Breast epithelium (tissue), 4 donors: ENCODE data around the gene WNK4. TPM values are rescaled to one million over a fixed set of nuclear protein-coding genes. Genes with fewer than 3 reads are reported as not detected.

Experiments used
- DNase-seq, 2 donors: peaks; one replicate each; pipeline ENCODE4 v3.0.0-alpha.2; 2019; ENCODE audit warnings: low spot score in 2 of 2
- H3K27ac ChIP-seq, 2 donors: fragments of 200-600 bp; sonication (generic) in 1 of 2; one replicate each; pipeline ENCODE4 v1.5.1; 2016 to 2019; ENCODE audit warnings: mild to moderate bottlenecking in 1 of 2
- H3K27me3 ChIP-seq, 2 donors: fragments of 200-600 bp; sonication (generic) in 1 of 2; one replicate each; pipeline versions ENCODE4 v1.5.1 to v1.6.0; 2017 to 2019; ENCODE audit warnings: control low read depth in 1 of 2, mild to moderate bottlenecking in 1 of 2
- H3K36me3 ChIP-seq: fragments of 200-600 bp; one replicate; pipeline ENCODE4 v1.5.1; 2019
- H3K4me1 ChIP-seq, 2 donors: fragments of 200-600 bp; sonication (generic); one replicate each; pipeline ENCODE4 v1.5.1; 2016 to 2019; ENCODE audit warnings: control low read depth in 1 of 2
- H3K4me3 ChIP-seq, 3 donors: fragments of 200-600 bp; sonication (generic); 1 replicate in 2 of 3; 2 replicates in 1 of 3; pipeline ENCODE4 v1.5.1; 2016 to 2019; ENCODE audit warnings: mild to moderate bottlenecking in 3 of 3, moderate library complexity in 2 of 3
- H3K9me3 ChIP-seq, 2 donors: fragments of 200-600 bp; sonication (generic) in 1 of 2; one replicate each; pipeline ENCODE4 v1.5.1; 2016 to 2019; ENCODE audit warnings: control low read depth in 1 of 2
- CTCF ChIP-seq, 3 donors: fragments of 450-650 bp; IDR thresholded peaks; one replicate each; pipeline ENCODE4 v1.5.1; 2016 to 2017; ENCODE audit warnings: antibody characterized with exemption in 3 of 3, mild to moderate bottlenecking in 3 of 3, moderate library complexity in 3 of 3
- POLR2A ChIP-seq: fragments of 450-650 bp; IDR thresholded peaks from one replicate; pipeline ENCODE4 v1.6.1; 2016; ENCODE audit warnings: antibody characterized with exemption, mild to moderate bottlenecking, moderate library complexity
- POLR2AphosphoS5 ChIP-seq, 3 donors: sonication (generic); formaldehyde crosslinking; IDR thresholded peaks; one replicate each; pipeline ENCODE4 v1.6.1; 2017; ENCODE audit warnings: antibody characterized with exemption in 3 of 3
- intact Hi-C: fragments of 100-400 bp; cut with DNase I; formaldehyde crosslinking; loops from one replicate; pipeline ENCODE4 v1.15.1; 2023; ENCODE audit warnings: low total_unique reads
- total RNA-seq, 3 donors: library from RNA; depleted of rRNA; stranded (reverse); fragments of >200 nt; gene quantifications; one replicate each; pipeline ENCODE4 v1.1.0, GENCODE V29; 2016

WNK4 gene
- total RNA-seq, 3 donors from 2014 or later, result 0.16 to 4.1 (median 0.66) TPM

- TF ChIP-seq POLR2AphosphoS5 (IDR thresholded peaks at IDR 0.05) (peak in 1 of 3 donors; percentile 53), POLR2A (no peak)
- Histone ChIP-seq H3K27ac (peak overlapping the region; percentile 83 to 85), H3K9me3 (no peaks in the 10 kb centered on the region), H3K36me3 (no peaks in the 10 kb centered on the region), H3K27me3 (no peaks in the 10 kb centered on the region), H3K4me3 (no peak overlapping the region), H3K4me1 (no peaks in the 10 kb centered on the region)
- intact Hi-C loops, result no loop called here
- no peak for DNase-seq
Measured at GRCh38 chr17:42804918-42805367, 24.5 kb downstream of the WNK4 start.

GRCh38 chr17:42806249-42806648 is 25.8 kb downstream of the WNK4 start:
- Histone ChIP-seq H3K27me3 (no peaks in the 10 kb centered on the region), H3K36me3 (peaks cover 4% of the 10 kb centered on the region), H3K4me3 (no peak overlapping the region), H3K4me1 (no peaks in the 10 kb centered on the region), H3K27ac (no peak overlapping the region), H3K9me3 (no peaks in the 10 kb centered on the region)
- TF ChIP-seq POLR2AphosphoS5 (IDR thresholded peaks at IDR 0.05) (no peak), POLR2A (no peak), CTCF (IDR thresholded peaks at IDR 0.05) (no peak)
- intact Hi-C loops, result no loop called here
- DNase-seq, result no peak

- Histone ChIP-seq H3K36me3 (peaks cover 4% of the 10 kb centered on the region), H3K27ac (no peak overlapping the region), H3K4me3 (no peak overlapping the region), H3K9me3 (no peaks in the 10 kb centered on the region), H3K4me1 (no peaks in the 10 kb centered on the region), H3K27me3 (no peaks in the 10 kb centered on the region)
- intact Hi-C loops, result no loop called here
- peak in 1 of 2 donors; percentile 37 for DNase-seq
- no peak for TF ChIP-seq POLR2A
Measured at GRCh38 chr17:42809250-42809649, 28.8 kb downstream of the WNK4 start.

- intact Hi-C loops, result no loop called here
Measured at GRCh38 chr17:42814633-42815399, 34.4 kb downstream of the WNK4 start.

GRCh38 chr17:42817866-42818265 is 37.5 kb downstream of the WNK4 start:
- Histone ChIP-seq H3K27me3 (no peaks in the 10 kb centered on the region), H3K27ac (no peak overlapping the region), H3K36me3 (peaks cover 11% of the 10 kb centered on the region), H3K4me1 (no peaks in the 10 kb centered on the region), H3K4me3 (no peak overlapping the region), H3K9me3 (no peaks in the 10 kb centered on the region)
- intact Hi-C loops, result no loop called here
- TF ChIP-seq POLR2AphosphoS5 (IDR thresholded peaks at IDR 0.05), result no peak
- TF ChIP-seq CTCF (IDR thresholded peaks at IDR 0.05), result no peak
- no peak for TF ChIP-seq POLR2A
- DNase-seq, result no peak

More at GRCh38 chr17:42814633-42815399, 34.4 kb downstream of the WNK4 start:
- Histone ChIP-seq H3K4me1 (no peaks in the 10 kb centered on the region), H3K4me3 (no peak overlapping the region), H3K27me3 (no peaks in the 10 kb centered on the region), H3K27ac (no peak overlapping the region), H3K9me3 (no peaks in the 10 kb centered on the region), H3K36me3 (peaks cover 15% of the 10 kb centered on the region)
- no peak for TF ChIP-seq CTCF (IDR thresholded peaks at IDR 0.05)
- TF ChIP-seq POLR2A, result no peak
- no peak for TF ChIP-seq POLR2AphosphoS5 (IDR thresholded peaks at IDR 0.05)
- DNase-seq, result no peak

GRCh38 chr17:42818379-42818778 is 38.0 kb downstream of the WNK4 start:
- DNase-seq, result no peak
- Histone ChIP-seq H3K27me3 (no peaks in the 10 kb centered on the region), H3K36me3 (peaks cover 11% of the 10 kb centered on the region), H3K4me3 (no peak overlapping the region), H3K9me3 (no peaks in the 10 kb centered on the region), H3K27ac (no peak overlapping the region), H3K4me1 (peaks cover 0 to 3% of the 10 kb centered on the region in 2 donors)
- TF ChIP-seq POLR2A, result no peak
- no peak for TF ChIP-seq CTCF (IDR thresholded peaks at IDR 0.05)
- no peak for TF ChIP-seq POLR2AphosphoS5 (IDR thresholded peaks at IDR 0.05)
- intact Hi-C loops, result no loop called here
